ENCODE measurements around the gene USP16. TPM values are rescaled to one million over a fixed set of nuclear protein-coding genes. Genes with fewer than 3 reads are reported as not detected.

The USP16 gene
- total RNA-seq, 1 experiment from 2014 or later, result 30.6 TPM

DNA sequence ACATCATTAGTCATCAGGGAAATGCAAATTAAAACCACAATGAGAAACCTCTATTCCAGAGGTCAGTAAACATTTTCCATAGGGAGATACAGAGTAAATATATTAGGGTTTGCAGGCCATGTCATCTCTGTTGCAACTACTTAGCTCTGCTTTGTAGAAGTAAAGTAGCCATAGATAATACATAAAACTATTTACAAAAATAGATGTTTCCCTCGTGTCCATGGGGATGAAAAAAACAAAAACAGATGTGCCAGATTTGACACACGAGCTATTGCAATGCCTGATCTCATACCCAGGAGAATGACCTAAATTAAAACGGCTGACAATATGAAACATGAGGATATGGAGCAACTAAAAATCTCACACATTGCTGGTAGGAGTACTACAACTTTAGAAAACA, 49.1 kb upstream of the USP16 start:
- Histone ChIP-seq H4K5ac (ENCODE audit: insufficient read length, low read depth, low read length) (no peak overlapping the region), H3K23ac (ENCODE audit: insufficient read length, low read depth, low read length) (no peak overlapping the region), H3K4me2 (ENCODE audit: insufficient read depth, insufficient read length, low read length) (no peak overlapping the region), H3K4ac (ENCODE audit: low read depth, low read length) (no peak overlapping the region), H2BK20ac (ENCODE audit: low read depth, low read length, poor library complexity, severe bottlenecking) (no peak overlapping the region), H4K91ac (ENCODE audit: insufficient read length, low read depth, low read length) (no peak overlapping the region), H4K20me1 (ENCODE audit: control insufficient read depth, insufficient read depth, insufficient read length) (no peaks in the 10 kb centered on the region), H2AK5ac (ENCODE audit: insufficient read length, low read length) (no peak overlapping the region), H3K56ac (ENCODE audit: insufficient read length, low read depth, low read length) (no peak overlapping the region), H3K18ac (ENCODE audit: insufficient read length, low read depth, low read length) (no peak overlapping the region), H2BK12ac (ENCODE audit: insufficient read length, low read depth, low read length) (no peak overlapping the region), H3K9ac (ENCODE audit: extremely low read depth, insufficient read length, low read length) (no peak overlapping the region), H2BK15ac (ENCODE audit: low read depth, low read length) (no peak overlapping the region), H2BK5ac (ENCODE audit: insufficient read length, low read length) (no peak overlapping the region), H3K27ac (ENCODE audit: insufficient read length, low read depth, low read length) (no peak overlapping the region), H3K4me1 (ENCODE audit: insufficient read depth, low read length) (no peaks in the 10 kb centered on the region), H3K27me3 (ENCODE audit: insufficient read depth, low read length) (no peaks in the 10 kb centered on the region), H2AFZ (ENCODE audit: low read length) (no peak overlapping the region), H3K79me2 (ENCODE audit: insufficient read depth, low read length) (no peaks in the 10 kb centered on the region), H4K8ac (replicated peaks; ENCODE audit: insufficient read length, low read depth, low read length) (no peak overlapping the region), H3T11ph (ENCODE audit: low read length) (no peak overlapping the region), H2BK120ac (ENCODE audit: low read depth, low read length, poor library complexity, severe bottlenecking) (no peak overlapping the region), H3K14ac (ENCODE audit: insufficient read depth, low read length) (no peak overlapping the region), H3K9me3 (ENCODE audit: control insufficient read depth, low read depth, low read length) (no peaks in the 10 kb centered on the region), H3K79me1 (ENCODE audit: insufficient read depth, low read depth, low read length, poor library complexity, severe bottlenecking) (no peaks in the 10 kb centered on the region), H3K23me2 (ENCODE audit: insufficient read length, low read depth, low read length, poor library complexity, severe bottlenecking) (no peaks in the 10 kb centered on the region)
- Mint-ChIP-seq H3K4me1 (no peaks in the 10 kb centered on the region), H3K36me3 (ENCODE audit: insufficient read depth in 1 of 3, low read depth in 3 of 3) (peaks cover 6 to 44% (median 27%) of the 10 kb centered on the region in 3 experiments; a peak in 6 of 7 replicates), H3K27me3 (ENCODE audit: low read depth) (no peaks in the 10 kb centered on the region), H3K9me3 (no peaks in the 10 kb centered on the region; a peak in 1 of 5 replicates), H3K27ac (no peak overlapping the region), H3K4me3 (no peak overlapping the region)
- TF ChIP-seq, protein P1, sequence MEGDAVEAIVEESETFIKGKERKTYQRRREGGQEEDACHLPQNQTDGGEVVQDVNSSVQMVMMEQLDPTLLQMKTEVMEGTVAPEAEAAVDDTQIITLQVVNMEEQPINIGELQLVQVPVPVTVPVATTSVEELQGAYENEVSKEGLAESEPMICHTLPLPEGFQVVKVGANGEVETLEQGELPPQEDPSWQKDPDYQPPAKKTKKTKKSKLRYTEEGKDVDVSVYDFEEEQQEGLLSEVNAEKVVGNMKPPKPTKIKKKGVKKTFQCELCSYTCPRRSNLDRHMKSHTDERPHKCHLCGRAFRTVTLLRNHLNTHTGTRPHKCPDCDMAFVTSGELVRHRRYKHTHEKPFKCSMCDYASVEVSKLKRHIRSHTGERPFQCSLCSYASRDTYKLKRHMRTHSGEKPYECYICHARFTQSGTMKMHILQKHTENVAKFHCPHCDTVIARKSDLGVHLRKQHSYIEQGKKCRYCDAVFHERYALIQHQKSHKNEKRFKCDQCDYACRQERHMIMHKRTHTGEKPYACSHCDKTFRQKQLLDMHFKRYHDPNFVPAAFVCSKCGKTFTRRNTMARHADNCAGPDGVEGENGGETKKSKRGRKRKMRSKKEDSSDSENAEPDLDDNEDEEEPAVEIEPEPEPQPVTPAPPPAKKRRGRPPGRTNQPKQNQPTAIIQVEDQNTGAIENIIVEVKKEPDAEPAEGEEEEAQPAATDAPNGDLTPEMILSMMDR (conservative IDR thresholded peaks at IDR 0.05), result no peak
- no peak for DNase-seq
- no CpG with 5 or more reads among the region's 3 CpGs for WGBS (ENCODE audit: extremely low coverage, insufficient read length, low lambda C conversion rate)
